DOHH2 (cell line): ENCODE results near the gene TNS4.

Experiments used
- H3F3A ChIP-seq: fragments of 200-600 bp; sonication (generic), shearing (Covaris generic); 2 replicates; pipeline ENCODE4 v1.6.0; 2016; ENCODE audit warnings: antibody characterized with exemption, mild to moderate bottlenecking; ENCODE audit not compliant: control insufficient read depth, insufficient read depth
- H3K27ac ChIP-seq: fragments of 200-600 bp; sonication (generic); 2 replicates; pipeline ENCODE4 v1.5.1; 2014; ENCODE audit warnings: low read depth, mild to moderate bottlenecking, low read length, moderate library complexity
- H3K27me3 ChIP-seq: fragments of 200-600 bp; sonication (generic); 2 replicates; pipeline ENCODE4 v1.6.1; 2014; ENCODE audit warnings: mild to moderate bottlenecking, low read length, mixed read lengths; ENCODE audit not compliant: control insufficient read depth
- H3K36me3 ChIP-seq: fragments of 200-600 bp; sonication (generic); 2 replicates; pipeline ENCODE4 v1.6.1; 2014; ENCODE audit warnings: mild to moderate bottlenecking, low read length, moderate library complexity, mixed read lengths; ENCODE audit not compliant: control insufficient read depth
- H3K4me1 ChIP-seq: fragments of 200-600 bp; sonication (generic); 2 replicates; pipeline ENCODE4 v1.6.1; 2014; ENCODE audit warnings: mild to moderate bottlenecking, low read length, mixed read lengths; ENCODE audit not compliant: control insufficient read depth
- H3K4me2 ChIP-seq: fragments of 200-600 bp; sonication (generic); 2 replicates; pipeline ENCODE4 v1.6.0; 2014; ENCODE audit warnings: mild to moderate bottlenecking, low read length, moderate library complexity
- H3K4me3 ChIP-seq: fragments of 200-600 bp; sonication (generic); 2 replicates; pipeline ENCODE4 v1.5.1; 2014; ENCODE audit warnings: mild to moderate bottlenecking, low read length, mixed read lengths
- H3K79me2 ChIP-seq: fragments of 200-600 bp; sonication (generic); 2 replicates; pipeline ENCODE4 v1.6.1; 2014; ENCODE audit warnings: mild to moderate bottlenecking, low read length, mixed read lengths; ENCODE audit not compliant: control insufficient read depth
- H3K9me2 ChIP-seq: fragments of 200-600 bp; sonication (generic); replicated peaks from 2 replicates; pipeline ENCODE4 v1.6.1; 2014; ENCODE audit warnings: mild to moderate bottlenecking, low read length, mixed read lengths; ENCODE audit not compliant: control insufficient read depth
- H3K9me3 ChIP-seq: fragments of 200-600 bp; sonication (generic); 2 replicates; pipeline ENCODE4 v1.6.1; 2014; ENCODE audit warnings: antibody characterized with exemption, low read length, mixed read lengths; ENCODE audit not compliant: control insufficient read depth, insufficient read depth
- H4K20me1 ChIP-seq: fragments of 200-600 bp; sonication (generic); 2 replicates; pipeline ENCODE4 v1.6.0; 2014; ENCODE audit warnings: low read depth, mild to moderate bottlenecking, antibody characterized with exemption, low read length, moderate library complexity; ENCODE audit not compliant: control insufficient read depth, insufficient read depth
- EZH2phosphoT487 ChIP-seq: fragments of 200-600 bp; sonication (generic); IDR thresholded peaks from 2 replicates; pipeline ENCODE4 v1.6.1; 2017; ENCODE audit warnings: borderline replicate concordance, mild to moderate bottlenecking, antibody characterized with exemption, low read length, moderate library complexity, mixed read lengths
- TF ChIP-seq, protein P1 (sequence below): fragments of 200-600 bp; sonication (generic); IDR thresholded peaks from one replicate; pipeline ENCODE4 v1.5.1; 2014; ENCODE audit warnings: antibody characterized with exemption, mild to moderate bottlenecking, low read depth, low read length; ENCODE audit not compliant: poor library complexity, severe bottlenecking

TNS4 gene

DNA sequence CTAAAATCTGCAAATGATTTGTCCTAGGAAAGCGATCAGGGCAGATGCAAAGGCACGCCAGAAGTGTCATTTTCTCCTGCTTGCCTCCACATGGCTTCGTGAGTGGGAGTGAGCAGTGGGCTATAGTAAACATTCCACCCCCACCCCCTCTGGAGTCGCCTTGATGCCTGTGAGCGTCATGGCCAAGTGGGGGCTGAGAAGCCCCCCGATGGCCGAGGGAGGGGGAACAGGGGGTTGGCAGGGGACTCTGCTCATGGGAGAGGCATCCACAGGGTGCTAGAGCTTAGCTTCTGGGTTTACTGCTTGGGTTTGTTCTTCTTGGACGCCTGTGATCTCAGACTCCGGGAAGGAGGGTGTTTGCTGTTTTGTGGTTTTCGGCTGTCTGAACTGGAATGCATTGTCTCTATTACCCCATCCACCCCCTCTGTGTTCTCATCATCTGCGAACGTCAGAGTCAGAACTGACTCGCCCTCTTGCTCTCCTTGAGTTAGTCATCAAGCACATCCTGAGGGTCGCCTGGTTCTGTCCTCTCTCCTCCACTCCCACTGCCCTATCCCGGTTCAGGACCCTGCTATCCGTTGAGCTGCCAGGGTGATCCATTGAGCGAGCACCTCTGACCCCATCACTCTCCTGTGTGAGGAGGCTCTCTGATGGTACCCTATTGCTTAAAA lies 15.4 kb downstream of the TNS4 start:
- no peaks in the 10 kb centered on the region for H3K9me2 ChIP-seq
- H3K9me3 ChIP-seq: no peaks in the 10 kb centered on the region
- H3K36me3 ChIP-seq: no peaks in the 10 kb centered on the region
- no peak overlapping the region for H3K4me3 ChIP-seq
- H3F3A ChIP-seq: no peaks in the 10 kb centered on the region
- H3K4me2 ChIP-seq: no peak overlapping the region
- H4K20me1 ChIP-seq: no peaks in the 10 kb centered on the region
- TF ChIP-seq, protein P1, sequence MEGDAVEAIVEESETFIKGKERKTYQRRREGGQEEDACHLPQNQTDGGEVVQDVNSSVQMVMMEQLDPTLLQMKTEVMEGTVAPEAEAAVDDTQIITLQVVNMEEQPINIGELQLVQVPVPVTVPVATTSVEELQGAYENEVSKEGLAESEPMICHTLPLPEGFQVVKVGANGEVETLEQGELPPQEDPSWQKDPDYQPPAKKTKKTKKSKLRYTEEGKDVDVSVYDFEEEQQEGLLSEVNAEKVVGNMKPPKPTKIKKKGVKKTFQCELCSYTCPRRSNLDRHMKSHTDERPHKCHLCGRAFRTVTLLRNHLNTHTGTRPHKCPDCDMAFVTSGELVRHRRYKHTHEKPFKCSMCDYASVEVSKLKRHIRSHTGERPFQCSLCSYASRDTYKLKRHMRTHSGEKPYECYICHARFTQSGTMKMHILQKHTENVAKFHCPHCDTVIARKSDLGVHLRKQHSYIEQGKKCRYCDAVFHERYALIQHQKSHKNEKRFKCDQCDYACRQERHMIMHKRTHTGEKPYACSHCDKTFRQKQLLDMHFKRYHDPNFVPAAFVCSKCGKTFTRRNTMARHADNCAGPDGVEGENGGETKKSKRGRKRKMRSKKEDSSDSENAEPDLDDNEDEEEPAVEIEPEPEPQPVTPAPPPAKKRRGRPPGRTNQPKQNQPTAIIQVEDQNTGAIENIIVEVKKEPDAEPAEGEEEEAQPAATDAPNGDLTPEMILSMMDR: no peak
- TF ChIP-seq EZH2phosphoT487: no peak
- no peak overlapping the region for H3K27ac ChIP-seq
- peaks cover 12% of the 10 kb centered on the region for H3K4me1 ChIP-seq
- peaks cover 6% of the 10 kb centered on the region; the same call in 1 of the 2 replicates for H3K27me3 ChIP-seq
- H3K79me2 ChIP-seq: no peaks in the 10 kb centered on the region

DNA sequence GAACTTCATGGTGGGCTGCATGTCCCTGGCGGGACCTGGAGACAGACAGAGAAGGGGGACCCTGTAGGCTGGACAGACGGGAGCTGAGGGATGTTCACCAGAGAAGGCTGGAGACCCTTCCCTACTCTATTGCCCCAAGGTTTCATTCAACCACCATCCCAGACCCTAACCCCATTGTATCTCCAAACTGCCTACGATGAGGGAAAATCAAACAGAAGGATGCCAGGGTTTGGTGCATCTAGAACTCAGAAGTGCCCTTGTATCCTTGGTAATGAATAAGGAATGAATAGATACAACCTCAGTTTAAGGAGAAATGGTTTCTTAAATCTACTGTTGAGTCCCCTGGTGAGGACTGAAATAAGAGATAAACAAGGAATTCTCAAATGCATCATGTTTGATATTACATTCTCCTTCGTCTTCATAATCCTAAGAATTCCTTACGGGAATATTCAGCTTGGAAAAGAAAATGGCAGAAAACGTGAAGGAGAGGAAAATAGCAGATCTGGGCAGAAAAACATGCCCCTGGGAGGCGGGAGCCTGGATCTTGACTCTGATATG lies 16.4 kb downstream of the TNS4 start:
- no peaks in the 10 kb centered on the region for H3K9me2 ChIP-seq
- no peak overlapping the region for H3K27ac ChIP-seq
- peaks cover 19% of the 10 kb centered on the region for H3K4me1 ChIP-seq
- no peak overlapping the region for H3K4me2 ChIP-seq
- peaks cover 3% of the 10 kb centered on the region; the same call in 1 of the 2 replicates for H3K27me3 ChIP-seq
- no peaks in the 10 kb centered on the region for H3K36me3 ChIP-seq
- no peak overlapping the region for H3K4me3 ChIP-seq
- no peaks in the 10 kb centered on the region for H3F3A ChIP-seq
- TF ChIP-seq, protein P1: no peak
- TF ChIP-seq EZH2phosphoT487: no peak
- H3K79me2 ChIP-seq: no peaks in the 10 kb centered on the region
- no peaks in the 10 kb centered on the region for H3K9me3 ChIP-seq
- no peaks in the 10 kb centered on the region for H4K20me1 ChIP-seq

DNA sequence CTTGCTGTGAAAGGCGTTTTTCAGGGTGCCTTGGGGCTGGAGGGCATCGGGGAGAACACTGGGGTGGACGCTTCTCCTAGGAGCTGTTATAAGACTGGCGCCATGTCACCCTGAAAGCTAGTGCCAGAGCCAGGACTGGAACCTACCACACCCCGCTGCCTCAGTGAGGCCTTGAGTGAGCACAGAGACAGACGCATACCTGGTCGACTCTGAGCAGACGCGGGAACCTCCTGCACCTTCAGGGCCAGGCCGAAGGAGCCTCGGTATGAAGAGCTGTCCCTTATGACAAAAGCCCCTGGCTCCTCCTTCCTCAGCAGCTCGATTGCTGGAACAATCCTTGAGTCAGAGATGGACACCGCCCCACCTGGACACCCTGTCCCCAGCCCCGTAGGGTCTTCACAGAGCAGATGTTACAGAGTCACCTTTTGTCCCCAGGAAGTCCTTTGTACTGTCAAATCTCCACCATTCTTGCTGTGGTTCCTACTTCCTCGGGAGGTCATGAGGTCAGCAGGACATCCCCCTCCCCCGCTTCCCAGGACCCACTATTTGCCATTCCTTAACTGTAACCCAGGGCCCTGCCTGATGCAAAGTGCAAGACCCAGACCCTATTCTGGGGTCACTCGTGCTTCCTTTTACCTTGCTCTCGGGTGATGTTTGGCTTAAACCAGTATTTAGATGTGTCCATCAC lies 17.0 kb downstream of the TNS4 start:
- Histone ChIP-seq H3K9me3 (no peaks in the 10 kb centered on the region), H3K9me2 (no peaks in the 10 kb centered on the region), H3K27ac (no peak overlapping the region), H3K36me3 (no peaks in the 10 kb centered on the region), H3F3A (no peaks in the 10 kb centered on the region), H3K4me3 (no peak overlapping the region), H3K79me2 (no peaks in the 10 kb centered on the region), H3K27me3 (peaks cover 8% of the 10 kb centered on the region), H3K4me1 (peaks cover 16% of the 10 kb centered on the region), H4K20me1 (no peaks in the 10 kb centered on the region), H3K4me2 (no peak overlapping the region)
- TF ChIP-seq EZH2phosphoT487: no peak
- TF ChIP-seq, protein P1: no peak
